OCI-LY3 (cell line): ENCODE results near the gene ZNF639.

Experiments
- CTCF ChIP-seq: fragments of 200-600, 300-600 bp; sonication (generic); IDR thresholded peaks from 2 replicates; pipeline ENCODE4 v1.5.1; 2014; ENCODE audit warnings: antibody characterized with exemption, low read length, low read depth
- EZH2phosphoT487 ChIP-seq: fragments of 200-600 bp; shearing (Covaris generic); IDR thresholded peaks from 2 replicates; pipeline ENCODE4 v1.6.1; 2018; ENCODE audit warnings: antibody characterized with exemption, mixed run types, low read depth

DNA sequence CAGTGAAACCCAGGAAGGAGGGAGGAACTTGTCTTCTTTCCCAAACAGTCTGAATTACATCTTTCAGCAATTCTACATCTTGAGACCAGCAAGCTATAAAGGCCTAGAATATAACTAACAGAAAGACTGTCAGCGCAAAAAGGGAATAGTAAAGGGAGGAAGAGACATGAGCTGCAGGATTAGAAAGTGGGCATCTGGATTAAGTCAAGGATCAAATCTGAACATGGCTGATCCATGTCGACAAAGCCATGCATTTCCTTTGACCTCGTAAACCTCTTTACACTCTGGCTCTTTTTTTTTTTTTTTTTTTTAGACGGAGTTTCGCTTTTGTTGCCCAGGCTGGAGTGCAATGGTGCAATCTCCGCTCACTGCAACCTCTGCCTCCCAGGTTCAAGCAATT, 36.5 kb upstream of the ZNF639 start:
- TF ChIP-seq CTCF, result no peak
- TF ChIP-seq EZH2phosphoT487, result no peak
